ENCODE measurements around the gene TTLL4.

The TTLL4 gene

GRCh38 chr2:218698885-218699284 is 11.8 kb upstream of the TTLL4 start:
- H3K4me3 ChIP-seq (ENCODE audit: low read length): no peak overlapping the region
- H3K4me2 ChIP-seq (ENCODE audit: low read length): no peak overlapping the region
- no peaks in the 10 kb centered on the region for H3K9me2 ChIP-seq (replicated peaks; ENCODE audit: control insufficient read depth, low read length)
- no peaks in the 10 kb centered on the region for H3K36me3 ChIP-seq (ENCODE audit: control insufficient read depth, low read length)
- H3F3A ChIP-seq (ENCODE audit: control insufficient read depth, insufficient read depth): no peaks in the 10 kb centered on the region
- no peaks in the 10 kb centered on the region for H3K4me1 ChIP-seq (ENCODE audit: control insufficient read depth, low read length)
- no peak overlapping the region for H3K27ac ChIP-seq (ENCODE audit: low read depth, low read length)
- H3K9me3 ChIP-seq (ENCODE audit: control insufficient read depth, insufficient read depth, low read length): no peaks in the 10 kb centered on the region
- no peaks in the 10 kb centered on the region for H3K79me2 ChIP-seq (ENCODE audit: control insufficient read depth, low read length)
- no peaks in the 10 kb centered on the region for H4K20me1 ChIP-seq (ENCODE audit: control insufficient read depth, insufficient read depth, low read depth, low read length)
- TF ChIP-seq CTCF (IDR thresholded peaks at IDR 0.05; ENCODE audit: low read depth, low read length, poor library complexity, severe bottlenecking) (no peak), EZH2phosphoT487 (IDR thresholded peaks at IDR 0.05; ENCODE audit: borderline replicate concordance, low read length) (no peak)
- no peaks in the 10 kb centered on the region for H3K27me3 ChIP-seq (ENCODE audit: control insufficient read depth, low read length)

- no peak for TF ChIP-seq CTCF (IDR thresholded peaks at IDR 0.05; ENCODE audit: low read depth, low read length, poor library complexity, severe bottlenecking)
- no peak for TF ChIP-seq EZH2phosphoT487 (IDR thresholded peaks at IDR 0.05; ENCODE audit: borderline replicate concordance, low read length)
- Histone ChIP-seq H3K27ac (ENCODE audit: low read depth, low read length) (no peak overlapping the region), H3K4me1 (ENCODE audit: control insufficient read depth, low read length) (no peaks in the 10 kb centered on the region), H3K4me3 (ENCODE audit: low read length) (no peak overlapping the region), H3K4me2 (ENCODE audit: low read length) (no peak overlapping the region), H4K20me1 (ENCODE audit: control insufficient read depth, insufficient read depth, low read depth, low read length) (no peaks in the 10 kb centered on the region), H3K9me3 (ENCODE audit: control insufficient read depth, insufficient read depth, low read length) (no peaks in the 10 kb centered on the region), H3F3A (ENCODE audit: control insufficient read depth, insufficient read depth) (no peaks in the 10 kb centered on the region), H3K36me3 (ENCODE audit: control insufficient read depth, low read length) (no peaks in the 10 kb centered on the region), H3K9me2 (replicated peaks; ENCODE audit: control insufficient read depth, low read length) (no peaks in the 10 kb centered on the region), H3K27me3 (ENCODE audit: control insufficient read depth, low read length) (no peaks in the 10 kb centered on the region), H3K79me2 (ENCODE audit: control insufficient read depth, low read length) (no peaks in the 10 kb centered on the region)
These were observed 8.8 kb upstream of the TTLL4 start for GRCh38 chr2:218701806-218702205.

GRCh38 chr2:218703341-218703740 is 7.3 kb upstream of the TTLL4 start:
- H3K4me3 ChIP-seq (ENCODE audit: low read length): no peak overlapping the region
- 0 out of 2 replicates have a peak, but pooled peaks cover 3% of the 10 kb centered on the region for H3K4me1 ChIP-seq (ENCODE audit: control insufficient read depth, low read length)
- H3K9me3 ChIP-seq (ENCODE audit: control insufficient read depth, insufficient read depth, low read length): no peaks in the 10 kb centered on the region
- H3K4me2 ChIP-seq (ENCODE audit: low read length): no peak overlapping the region
- H3F3A ChIP-seq (ENCODE audit: control insufficient read depth, insufficient read depth): no peaks in the 10 kb centered on the region
- TF ChIP-seq CTCF (IDR thresholded peaks at IDR 0.05; ENCODE audit: low read depth, low read length, poor library complexity, severe bottlenecking): no peak
- no peak overlapping the region for H3K27ac ChIP-seq (ENCODE audit: low read depth, low read length)
- no peaks in the 10 kb centered on the region for H4K20me1 ChIP-seq (ENCODE audit: control insufficient read depth, insufficient read depth, low read depth, low read length)
- H3K9me2 ChIP-seq (replicated peaks; ENCODE audit: control insufficient read depth, low read length): no peaks in the 10 kb centered on the region
- 0 out of 2 replicates have a peak, but pooled peaks cover 3% of the 10 kb centered on the region for H3K27me3 ChIP-seq (ENCODE audit: control insufficient read depth, low read length)
- H3K79me2 ChIP-seq (ENCODE audit: control insufficient read depth, low read length): no peaks in the 10 kb centered on the region
- H3K36me3 ChIP-seq (ENCODE audit: control insufficient read depth, low read length): no peaks in the 10 kb centered on the region

GRCh38 chr2:218708086-218708485 is 2.5 kb upstream of the TTLL4 start:
- Histone ChIP-seq H3K36me3 (ENCODE audit: control insufficient read depth, low read length) (peaks cover 7% of the 10 kb centered on the region), H3K4me2 (ENCODE audit: low read length) (no peak overlapping the region), H3K4me1 (ENCODE audit: control insufficient read depth, low read length) (peaks cover 18% of the 10 kb centered on the region), H3K79me2 (ENCODE audit: control insufficient read depth, low read length) (peaks cover 23% of the 10 kb centered on the region), H4K20me1 (ENCODE audit: control insufficient read depth, insufficient read depth, low read depth, low read length) (no peaks in the 10 kb centered on the region), H3K9me2 (replicated peaks; ENCODE audit: control insufficient read depth, low read length) (no peaks in the 10 kb centered on the region), H3K4me3 (ENCODE audit: low read length) (no peak overlapping the region), H3F3A (ENCODE audit: control insufficient read depth, insufficient read depth) (no peaks in the 10 kb centered on the region), H3K27ac (ENCODE audit: low read depth, low read length) (no peak overlapping the region), H3K9me3 (ENCODE audit: control insufficient read depth, insufficient read depth, low read length) (no peaks in the 10 kb centered on the region), H3K27me3 (ENCODE audit: control insufficient read depth, low read length) (0 out of 2 replicates have a peak, but pooled peaks cover 3% of the 10 kb centered on the region)
- TF ChIP-seq CTCF (IDR thresholded peaks at IDR 0.05; ENCODE audit: low read depth, low read length, poor library complexity, severe bottlenecking) (no peak), EZH2phosphoT487 (IDR thresholded peaks at IDR 0.05; ENCODE audit: borderline replicate concordance, low read length) (no peak)
